ENCODE results near the gene FBXL5. TPM values are rescaled to one million over a fixed set of nuclear protein-coding genes. Genes with fewer than 3 reads are reported as not detected.

The FBXL5 gene
- total and polyA plus RNA-seq, 9 of the 15 experiments (the other 6 are each of a cell fraction or from before 2014, with no cell fraction given), result 6.0 to 35.2 (median 22.1) TPM

- no peak for TF ChIP-seq SIRT6 (IDR thresholded peaks at IDR 0.05; ENCODE audit: low read depth, low read length)
- TF ChIP-seq FOSL1 (tag; conservative IDR thresholded peaks at IDR 0.05), result peak; percentile 84
- no peak; the same call in 1 of the 2 replicates for TF ChIP-seq TEAD4 (IDR thresholded peaks at IDR 0.05; ENCODE audit: low read length)
- TF ChIP-seq TEAD4 (CRISPR knock-in tag; IDR thresholded peaks at IDR 0.05; ENCODE audit: borderline replicate concordance), result no peak
- peak; percentile 34; the same call in 1 of the 2 replicates for TF ChIP-seq MECOM (CRISPR knock-in tag; IDR thresholded peaks at IDR 0.05)
- TF ChIP-seq DEAF1 (CRISPR knock-in tag; IDR thresholded peaks at IDR 0.05), result no peak
- TF ChIP-seq ATF3 (IDR thresholded peaks at IDR 0.05), result peak; percentile 76
- no peak for TF ChIP-seq ATF3 (CRISPR knock-in tag; conservative IDR thresholded peaks at IDR 0.05)
- TF ChIP-seq POLR3A (IDR thresholded peaks at IDR 0.05; ENCODE audit: borderline replicate concordance, extremely low read depth, insufficient read depth, insufficient read length), result no peak
- TF ChIP-seq PRMT5 (CRISPR knock-in tag; IDR thresholded peaks at IDR 0.05), result no peak
- no peak for TF ChIP-seq RBM14 (IDR thresholded peaks at IDR 0.05; ENCODE audit: borderline replicate concordance, insufficient read depth, low read depth, low read length)
- TF ChIP-seq ATF7 (IDR thresholded peaks at IDR 0.05), result peak; percentile 85
- 0 out of 2 replicates have a peak, but pooled peaks have one; percentile 28 for TF ChIP-seq SMARCE1 (IDR thresholded peaks at IDR 0.05)
- no peak for TF ChIP-seq SP2 (IDR thresholded peaks at IDR 0.05; ENCODE audit: extremely low read depth, low read depth, low read length, poor library complexity, severe bottlenecking)
- TF ChIP-seq ZNF655 (CRISPR knock-in tag; IDR thresholded peaks at IDR 0.05), result no peak
- no peak for TF ChIP-seq GABPB1 (CRISPR knock-in tag; IDR thresholded peaks at IDR 0.05)
- TF ChIP-seq ZNF668 (CRISPR knock-in tag; IDR thresholded peaks at IDR 0.05), result no peak
- no peak for TF ChIP-seq SAFB2 (IDR thresholded peaks at IDR 0.05; ENCODE audit: borderline replicate concordance, low read depth, low read length, severe bottlenecking)
- TF ChIP-seq ZNF316 (IDR thresholded peaks at IDR 0.05), result no peak
- no peak for TF ChIP-seq SIN3B (IDR thresholded peaks at IDR 0.05; ENCODE audit: low read depth)
- no peak for TF ChIP-seq ARID2 (IDR thresholded peaks at IDR 0.05)
- no peak for TF ChIP-seq BHLHE40 (IDR thresholded peaks at IDR 0.05; ENCODE audit: low read length)
- TF ChIP-seq NFYB (IDR thresholded peaks at IDR 0.05; ENCODE audit: extremely low read depth, insufficient read length), result no peak
- TF ChIP-seq GATAD2B (IDR thresholded peaks at IDR 0.05; ENCODE audit: borderline replicate concordance), result no peak
- no peak for TF ChIP-seq THAP12 (CRISPR knock-in tag; IDR thresholded peaks at IDR 0.05)
Measured at GRCh38 chr4:15677507-15677988, 22.4 kb upstream of the FBXL5 start (continued).
